ENCODE measurements around the gene C14orf180.

The C14orf180 gene

DNA sequence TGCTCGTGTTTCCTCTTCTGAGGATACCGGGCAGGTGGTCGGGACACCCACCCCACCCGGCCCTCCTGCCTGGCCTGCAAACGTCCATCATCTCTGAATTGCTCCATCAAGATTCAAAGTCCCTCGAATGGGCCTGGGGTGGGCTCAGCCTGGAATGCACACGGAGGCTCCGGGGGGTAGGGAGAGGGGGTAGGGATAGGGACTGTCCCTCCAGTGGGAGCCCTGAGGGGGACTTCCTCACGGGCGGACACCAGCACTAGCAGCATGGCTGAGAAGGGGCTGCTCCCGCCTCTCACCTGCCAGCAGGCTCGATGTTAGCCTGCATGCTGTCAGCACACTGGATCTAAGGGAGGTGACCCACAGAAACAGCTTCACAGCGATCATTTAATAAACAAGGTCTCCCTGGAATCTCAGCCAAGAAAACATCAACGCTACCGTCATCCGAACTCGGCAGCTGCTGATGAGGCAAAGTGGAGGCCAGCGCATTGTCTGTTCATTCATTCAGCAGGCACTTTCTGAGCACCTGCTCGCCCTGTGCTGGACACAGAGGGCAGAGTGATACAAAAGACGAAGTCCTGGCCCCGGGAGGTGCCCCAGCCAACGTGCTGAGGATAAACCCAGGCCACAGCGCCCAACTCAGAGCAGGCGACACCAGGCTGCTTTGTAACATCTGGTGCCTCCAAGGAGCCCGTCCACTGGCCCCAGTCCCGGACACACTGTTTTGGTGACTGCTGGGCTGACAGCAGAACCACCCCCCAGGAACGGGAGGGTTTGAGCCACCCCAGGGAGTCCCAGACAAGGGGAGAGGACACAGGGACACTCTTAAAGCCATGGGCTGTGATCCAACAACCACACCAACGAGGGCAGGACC lies 18.7 kb downstream of the C14orf180 start:
- no peak for DNase-seq (ENCODE audit: low read depth)
- no peak overlapping the region for H3K4me3 ChIP-seq (ENCODE audit: low read depth, low read length)
- TF ChIP-seq, protein P1, sequence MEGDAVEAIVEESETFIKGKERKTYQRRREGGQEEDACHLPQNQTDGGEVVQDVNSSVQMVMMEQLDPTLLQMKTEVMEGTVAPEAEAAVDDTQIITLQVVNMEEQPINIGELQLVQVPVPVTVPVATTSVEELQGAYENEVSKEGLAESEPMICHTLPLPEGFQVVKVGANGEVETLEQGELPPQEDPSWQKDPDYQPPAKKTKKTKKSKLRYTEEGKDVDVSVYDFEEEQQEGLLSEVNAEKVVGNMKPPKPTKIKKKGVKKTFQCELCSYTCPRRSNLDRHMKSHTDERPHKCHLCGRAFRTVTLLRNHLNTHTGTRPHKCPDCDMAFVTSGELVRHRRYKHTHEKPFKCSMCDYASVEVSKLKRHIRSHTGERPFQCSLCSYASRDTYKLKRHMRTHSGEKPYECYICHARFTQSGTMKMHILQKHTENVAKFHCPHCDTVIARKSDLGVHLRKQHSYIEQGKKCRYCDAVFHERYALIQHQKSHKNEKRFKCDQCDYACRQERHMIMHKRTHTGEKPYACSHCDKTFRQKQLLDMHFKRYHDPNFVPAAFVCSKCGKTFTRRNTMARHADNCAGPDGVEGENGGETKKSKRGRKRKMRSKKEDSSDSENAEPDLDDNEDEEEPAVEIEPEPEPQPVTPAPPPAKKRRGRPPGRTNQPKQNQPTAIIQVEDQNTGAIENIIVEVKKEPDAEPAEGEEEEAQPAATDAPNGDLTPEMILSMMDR (IDR thresholded peaks at IDR 0.05; ENCODE audit: insufficient read depth, low read depth, low read length, missing control alignments) = no peak

DNA sequence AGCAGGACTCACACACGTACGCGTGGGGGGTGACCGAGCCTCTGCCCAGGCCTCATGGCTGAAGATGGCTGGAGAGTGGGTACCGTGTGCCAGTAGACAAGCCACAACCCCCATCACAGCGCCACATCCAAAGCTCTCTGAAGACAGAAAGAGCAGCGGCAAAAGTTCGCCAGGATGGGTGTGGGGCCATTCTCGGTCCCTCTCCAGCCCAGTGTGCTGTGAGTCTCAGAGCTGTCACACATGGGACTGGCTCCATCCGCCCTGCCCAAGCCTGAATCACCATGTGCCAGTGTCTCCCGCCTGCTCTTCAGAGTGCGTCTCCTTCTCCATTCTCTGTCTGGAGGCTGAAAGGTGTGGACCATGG lies 19.3 kb downstream of the C14orf180 start:
- TF ChIP-seq, protein P1 (IDR thresholded peaks at IDR 0.05; ENCODE audit: insufficient read depth, low read depth, low read length, missing control alignments) = no peak
- H3K4me3 ChIP-seq (ENCODE audit: low read depth, low read length) = no peak overlapping the region
- no peak for DNase-seq (ENCODE audit: low read depth)

DNA sequence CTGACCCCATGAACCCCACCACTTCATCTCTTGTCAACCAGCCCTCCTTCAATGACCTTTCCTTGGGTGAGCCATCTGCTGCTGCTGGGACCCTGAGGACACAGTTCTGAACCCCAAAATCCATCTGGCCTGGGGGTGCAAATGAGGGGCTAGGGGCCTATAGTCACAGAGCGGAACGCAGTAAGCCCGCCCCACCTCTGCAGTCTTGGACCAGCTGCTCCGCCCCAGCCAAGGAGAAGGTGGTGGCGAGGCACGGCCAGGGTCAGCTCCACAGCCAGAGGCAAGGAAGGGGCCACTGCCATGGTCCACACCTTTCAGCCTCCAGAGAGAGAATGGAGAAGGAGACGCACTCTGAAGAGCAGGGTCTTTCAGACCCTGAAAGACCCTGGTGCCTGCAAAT lies 19.9 kb downstream of the C14orf180 start:
- TF ChIP-seq, protein P1 (IDR thresholded peaks at IDR 0.05; ENCODE audit: insufficient read depth, low read depth, low read length, missing control alignments) = no peak
- DNase-seq (ENCODE audit: low read depth) = no peak
- H3K4me3 ChIP-seq (ENCODE audit: low read depth, low read length) = no peak overlapping the region

DNA sequence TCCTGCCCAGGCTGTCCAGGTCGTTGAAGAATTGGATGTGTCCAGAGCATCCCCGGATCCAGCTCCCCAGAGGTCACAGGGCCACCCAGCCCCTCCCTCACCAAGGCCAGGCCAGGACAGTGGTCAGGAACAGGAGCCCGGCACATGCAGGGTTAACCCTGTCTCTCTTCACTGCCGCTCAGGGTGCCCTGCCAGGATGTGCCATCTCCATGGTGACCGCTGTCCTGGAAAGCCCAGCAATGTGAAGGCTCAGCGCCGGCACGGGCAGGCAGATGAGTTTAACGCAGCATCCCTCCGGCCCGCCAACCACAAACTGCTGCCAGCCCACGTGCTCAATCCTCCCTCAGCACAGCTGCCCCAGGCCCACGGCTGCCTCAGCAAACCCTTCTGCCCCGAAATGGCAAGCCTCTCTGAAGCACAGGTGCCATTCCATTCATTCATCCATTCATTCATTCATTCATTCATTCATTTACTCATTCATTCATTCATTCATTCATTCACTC lies 20.6 kb downstream of the C14orf180 start:
- DNase-seq (ENCODE audit: low read depth) = no peak
- TF ChIP-seq, protein P1 (IDR thresholded peaks at IDR 0.05; ENCODE audit: insufficient read depth, low read depth, low read length, missing control alignments) = no peak
- no peak overlapping the region for H3K4me3 ChIP-seq (ENCODE audit: low read depth, low read length)

DNA sequence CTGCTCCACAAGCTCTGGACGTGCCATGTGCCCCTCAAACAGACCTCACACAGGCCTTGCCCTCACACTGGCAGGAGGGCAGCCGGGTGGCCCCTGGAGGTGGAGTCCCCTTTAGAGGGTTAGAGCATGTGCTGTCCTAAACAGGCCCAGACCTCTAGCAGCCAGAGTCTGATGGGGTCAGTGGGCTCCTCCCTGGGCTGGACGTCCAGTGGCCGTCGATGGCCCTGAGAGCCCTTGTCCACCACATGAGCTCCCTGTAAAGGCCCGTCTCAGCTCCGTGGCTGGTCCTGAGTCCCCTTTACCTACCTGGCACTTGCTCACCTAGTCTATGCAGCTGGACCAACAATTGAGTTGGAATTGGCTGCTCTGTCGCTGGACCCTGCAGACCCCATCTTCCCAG lies 21.2 kb downstream of the C14orf180 start:
- no peak overlapping the region for H3K4me3 ChIP-seq (ENCODE audit: low read depth, low read length)
- no peak for DNase-seq (ENCODE audit: low read depth)
- TF ChIP-seq, protein P1 (IDR thresholded peaks at IDR 0.05; ENCODE audit: insufficient read depth, low read depth, low read length, missing control alignments) = no peak

DNA sequence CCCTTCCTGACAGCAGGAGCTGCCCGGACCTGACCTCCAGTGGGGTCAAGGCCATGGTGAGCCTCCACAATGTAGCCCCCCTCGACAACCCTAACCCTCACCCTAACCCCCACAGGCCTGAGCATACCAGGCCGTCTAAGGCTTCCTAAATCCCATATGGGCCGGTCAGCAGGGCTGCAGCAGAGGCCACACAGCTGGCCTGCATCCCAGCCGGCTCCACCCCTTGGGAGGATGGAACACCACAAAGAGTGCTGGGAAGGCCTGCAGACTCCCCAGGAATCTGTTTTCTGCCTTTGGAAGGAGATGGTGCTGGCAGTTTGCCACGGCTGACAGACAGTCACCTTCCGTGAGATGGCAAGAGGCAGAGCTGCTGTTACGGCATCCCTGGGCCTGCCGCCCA lies 22.2 kb downstream of the C14orf180 start:
- no peak for DNase-seq (ENCODE audit: low read depth)
- TF ChIP-seq, protein P1 (IDR thresholded peaks at IDR 0.05; ENCODE audit: insufficient read depth, low read depth, low read length, missing control alignments) = no peak
- no peak overlapping the region for H3K4me3 ChIP-seq (ENCODE audit: low read depth, low read length)
